HG02938 (cell line): ENCODE measurements around the gene ST8SIA6.
"Not testable (repeated sequence)": the region's sequence is repeated elsewhere in the genome, so short reads cannot be mapped to it uniquely, and the experiment has no call there.

Experiments used
- ATAC-seq: cut with Tn5 transposase; IDR thresholded peaks from one replicate; pipeline ENCODE4 v1.9.1; 2021; ENCODE audit warnings: mild to moderate bottlenecking, moderate library complexity; ENCODE audit not compliant: unreplicated experiment

ST8SIA6 gene

GRCh38 chr10:17349717-17350116 is 104.7 kb downstream of the ST8SIA6 start:
- ATAC-seq = no peak

- no peak for ATAC-seq
Measured at GRCh38 chr10:17348501-17349349, 105.7 kb downstream of the ST8SIA6 start.

- no peak for ATAC-seq
Measured at GRCh38 chr10:17348011-17348500, 106.3 kb downstream of the ST8SIA6 start.

GRCh38 chr10:17344206-17344605 is 110.2 kb downstream of the ST8SIA6 start:
- no peak for ATAC-seq

GRCh38 chr10:17343118-17343517 is 111.3 kb downstream of the ST8SIA6 start:
- no peak for ATAC-seq

GRCh38 chr10:17340144-17340829 is 114.1 kb downstream of the ST8SIA6 start:
- ATAC-seq = no peak

GRCh38 chr10:17335065-17335464 is 119.3 kb downstream of the ST8SIA6 start:
- ATAC-seq = no peak

GRCh38 chr10:17330501-17330900 is 123.9 kb downstream of the ST8SIA6 start:
- no peak for ATAC-seq

GRCh38 chr10:17326377-17326776 is 128.0 kb downstream of the ST8SIA6 start:
- no peak for ATAC-seq

- ATAC-seq = not testable (repeated sequence)
Measured at GRCh38 chr10:17321957-17322356, 132.4 kb downstream of the ST8SIA6 start.

- peak; percentile 99 for ATAC-seq
Measured at GRCh38 chr10:17316488-17317170, 137.8 kb downstream of the ST8SIA6 start.

GRCh38 chr10:17309435-17309834 is 145.0 kb downstream of the ST8SIA6 start:
- no peak for ATAC-seq

- no peak for ATAC-seq
Measured at GRCh38 chr10:17307123-17307522, 147.3 kb downstream of the ST8SIA6 start.

GRCh38 chr10:17292375-17292774 is 162.0 kb downstream of the ST8SIA6 start:
- no peak for ATAC-seq

GRCh38 chr10:17290226-17290625 is 164.2 kb downstream of the ST8SIA6 start:
- no peak for ATAC-seq

- ATAC-seq = no peak
Measured at GRCh38 chr10:17289763-17290162, 164.6 kb downstream of the ST8SIA6 start.

GRCh38 chr10:17286562-17287550 is 167.5 kb downstream of the ST8SIA6 start:
- ATAC-seq = no peak

- ATAC-seq = no peak
Measured at GRCh38 chr10:17282311-17282710, 172.1 kb downstream of the ST8SIA6 start.

- ATAC-seq = no peak
Measured at GRCh38 chr10:17278607-17279240, 175.7 kb downstream of the ST8SIA6 start.
